MCF 10A (cell line): Measurements from ENCODE around the gene SHE. TPM values are rescaled to one million over a fixed set of nuclear protein-coding genes. Genes with fewer than 3 reads are reported as not detected.

Source experiments
- BruUV-seq: library from RNA; stranded (reverse); fragments of 400-500 nt; replicated peaks from 2 replicates; lab custom pipeline; 2021; lab: Mats Ljungman, UMichigan
- CTCF ChIA-PET: fragments of 300-600 bp; sonication (Branson Sonifier 250); formaldehyde crosslinking; extraction: SDS; loops from one replicate; lab custom pipeline; 2021; ENCODE audit warnings: antibody characterized with exemption, inconsistent platforms; lab: Yijun Ruan, JAX
- POLR2A ChIA-PET: fragments of 300-600, 350-650 bp; sonication (Branson Sonifier 250); formaldehyde crosslinking; extraction: SDS; loops from one replicate; lab custom pipeline; 2020; ENCODE audit warnings: antibody characterized with exemption, inconsistent platforms; lab: Yijun Ruan, JAX
- DNase-seq: peaks from one replicate; pipeline ENCODE4 v3.0.0-alpha.2; 2018; ENCODE audit not compliant: unreplicated experiment
- H3K27ac Mint-ChIP-seq: one replicate; pipeline ENCODE4 v1.8.0; 2022; ENCODE audit warnings: mild to moderate bottlenecking, low read depth, mixed read lengths; ENCODE audit not compliant: unreplicated experiment
- H3K27me3 Mint-ChIP-seq: one replicate; pipeline ENCODE4 v1.8.0; 2022; ENCODE audit warnings: mixed read lengths; ENCODE audit not compliant: insufficient read depth, unreplicated experiment
- H3K36me3 Mint-ChIP-seq: one replicate; pipeline ENCODE4 v1.8.0; 2022; ENCODE audit warnings: mild to moderate bottlenecking, moderate library complexity, mixed read lengths; ENCODE audit not compliant: insufficient read depth, unreplicated experiment
- H3K4me1 Mint-ChIP-seq: one replicate; pipeline ENCODE4 v1.8.0; 2022; ENCODE audit warnings: mixed read lengths; ENCODE audit not compliant: insufficient read depth, unreplicated experiment
- H3K4me3 Mint-ChIP-seq: one replicate; pipeline ENCODE4 v1.8.0; 2022; ENCODE audit warnings: mild to moderate bottlenecking, moderate library complexity, mixed read lengths; ENCODE audit not compliant: unreplicated experiment
- H3K9me3 Mint-ChIP-seq: one replicate; pipeline ENCODE4 v1.8.0; 2022; ENCODE audit warnings: mixed read lengths; ENCODE audit not compliant: unreplicated experiment
- CTCF ChIP-seq: fragments of 200-600 bp; IDR thresholded peaks from one replicate; pipeline ENCODE4 v1.8.0; 2022; ENCODE audit warnings: antibody characterized with exemption, mild to moderate bottlenecking; ENCODE audit not compliant: unreplicated experiment
- intact Hi-C: fragments of 100-400 bp; cut with micrococcal nuclease; formaldehyde crosslinking; loops from 2 replicates; pipeline ENCODE4 v1.14.1; 2022
- total RNA-seq: library from RNA; stranded (reverse); gene quantifications from 2 replicates; pipeline ENCODE4 v1.2.3, GENCODE V29; 2022

The SHE gene
- total RNA-seq, 1 experiment from 2014 or later, result not detected

GRCh38 chr1:154519591-154519991, 17.4 kb upstream of the SHE start:
- no peak overlapping the region for H3K4me3 Mint-ChIP-seq
- H3K27me3 Mint-ChIP-seq, result peaks cover 51% of the 10 kb centered on the region
- BruUV-seq, result no TSS peak
- no peaks in the 10 kb centered on the region for H3K36me3 Mint-ChIP-seq
- ChIA-PET CTCF (interaction anchor here (0.6 to 1.1 kb wide), 3 partner anchors 11 to 149 kb away, joined by 3 to 6 read pairs (median 4); no protein-coding TSS in a partner anchor), POLR2A (interaction anchor here (1.0 to 1.4 kb wide), 2 partner anchors 14 to 417 kb away, joined by 3 to 5 read pairs; partner anchors contain the start of gene PMVK)
- intact Hi-C loops, result no loop called here
- TF ChIP-seq CTCF, result no peak
- no peak overlapping the region for H3K27ac Mint-ChIP-seq
- H3K9me3 Mint-ChIP-seq, result no peaks in the 10 kb centered on the region
- H3K4me1 Mint-ChIP-seq, result peaks cover 15% of the 10 kb centered on the region
- DNase-seq, result no peak

GRCh38 chr1:154517661-154518060, 15.4 kb upstream of the SHE start:
- BruUV-seq, result no TSS peak
- Mint-ChIP-seq H3K4me1 (peaks cover 15% of the 10 kb centered on the region), H3K4me3 (no peak overlapping the region), H3K27me3 (peaks cover 56% of the 10 kb centered on the region), H3K9me3 (no peaks in the 10 kb centered on the region), H3K36me3 (no peaks in the 10 kb centered on the region), H3K27ac (no peak overlapping the region)
- CTCF ChIA-PET, result interaction anchor here (0.6 to 0.8 kb wide), 2 partner anchors 152 to 223 kb away, joined by 3 to 4 read pairs; no protein-coding TSS in a partner anchor
- POLR2A ChIA-PET, result interaction anchor here (0.6 kb wide), 1 partner anchor 29 kb away, joined by 3 read pairs; no protein-coding TSS in a partner anchor
- DNase-seq, result no peak
- intact Hi-C loops, result no loop called here
- no peak for TF ChIP-seq CTCF

- BruUV-seq, result no TSS peak
- POLR2A ChIA-PET, result no interaction called here
- no peak overlapping the region for H3K4me3 Mint-ChIP-seq
- no peak for DNase-seq
- no peaks in the 10 kb centered on the region for H3K4me1 Mint-ChIP-seq
- intact Hi-C loops, result no loop called here
- H3K9me3 Mint-ChIP-seq, result no peaks in the 10 kb centered on the region
- peaks cover 63% of the 10 kb centered on the region for H3K27me3 Mint-ChIP-seq
- CTCF ChIA-PET, result interaction anchor here (0.6 kb wide), 1 partner anchor 321 kb away, joined by 3 read pairs; no protein-coding TSS in a partner anchor
- H3K27ac Mint-ChIP-seq, result no peak overlapping the region
- no peak for TF ChIP-seq CTCF
- no peaks in the 10 kb centered on the region for H3K36me3 Mint-ChIP-seq
These were observed 11.9 kb upstream of the SHE start for GRCh38 chr1:154514066-154514553.

GRCh38 chr1:154512760-154513159, 10.5 kb upstream of the SHE start:
- no peak overlapping the region for H3K27ac Mint-ChIP-seq
- H3K27me3 Mint-ChIP-seq, result peaks cover 77% of the 10 kb centered on the region
- DNase-seq, result no peak
- CTCF ChIA-PET, result interaction anchor here (0.6 to 1.4 kb wide), 5 partner anchors 13 to 180 kb away, joined by 3 to 5 read pairs (median 3); no protein-coding TSS in a partner anchor
- POLR2A ChIA-PET, result interaction anchor here (0.7 kb wide), 1 partner anchor 22 kb away, joined by 3 read pairs; no protein-coding TSS in a partner anchor
- TF ChIP-seq CTCF, result no peak
- no TSS peak for BruUV-seq
- intact Hi-C loops, result no loop called here
- no peak overlapping the region for H3K4me3 Mint-ChIP-seq
- H3K9me3 Mint-ChIP-seq, result no peaks in the 10 kb centered on the region
- H3K4me1 Mint-ChIP-seq, result no peaks in the 10 kb centered on the region
- H3K36me3 Mint-ChIP-seq, result no peaks in the 10 kb centered on the region
